Epithelial cell of proximal tubule (primary cell): ENCODE measurements around the gene ECE1. TPM values are rescaled to one million over a fixed set of nuclear protein-coding genes. Genes with fewer than 3 reads are reported as not detected.
A peak's percentile ranks its signal among the peaks of the same experiment; 100 is the strongest.
"Not testable (repeated sequence)": the region's sequence is repeated elsewhere in the genome, so short reads cannot be mapped to it uniquely, and the experiment has no call there.

ENCODE experiments used
- DNase-seq: peaks from one replicate; pipeline ENCODE4 v3.0.0-alpha.2; 2011; ENCODE audit warnings: low read depth
- H3K4me3 ChIP-seq: 2 replicates; pipeline ENCODE4 v1.5.1; 2011; ENCODE audit warnings: low read depth, mild to moderate bottlenecking, low read length
- CTCF ChIP-seq: conservative IDR thresholded peaks from 2 replicates; pipeline ENCODE4 v1.5.1; 2012; ENCODE audit warnings: low read depth, mild to moderate bottlenecking, low read length
- total RNA-seq: library from RNA; depleted of rRNA; stranded (reverse); fragments of >200 nt; gene quantifications from 2 replicates; pipeline ENCODE4 v1.2.3, GENCODE V29; 2015

ECE1 gene
- total RNA-seq, 1 donor from 2014 or later = 115 TPM

- H3K4me3 ChIP-seq = no peak overlapping the region
- TF ChIP-seq CTCF = no peak
- DNase-seq = no peak
Measured at GRCh38 chr1:21291184-21291583, 921 bp upstream of the ECE1 start.

DNA sequence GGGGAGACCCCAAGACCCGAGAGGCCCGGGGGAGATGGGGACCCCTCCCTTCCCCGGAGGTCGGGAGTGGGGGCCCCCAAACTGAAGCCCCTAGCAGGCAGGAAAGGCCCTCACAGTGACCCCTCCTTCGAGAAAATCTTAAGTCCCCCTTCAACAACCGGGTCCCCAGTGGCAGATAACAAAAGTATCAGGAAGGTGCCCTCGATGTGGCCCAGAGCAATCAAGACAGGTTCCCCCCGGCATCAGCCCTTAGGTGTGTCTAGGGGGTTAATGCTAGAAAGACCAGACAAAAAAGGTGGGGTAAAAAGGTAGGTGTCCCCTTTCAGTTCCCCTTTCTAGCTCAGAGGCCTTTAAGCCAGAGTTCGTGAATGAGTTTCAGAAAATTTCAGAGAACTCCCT is 282 bp upstream of the ECE1 start:
- peak overlapping the region; percentile 64 for H3K4me3 ChIP-seq
- DNase-seq = no peak
- TF ChIP-seq CTCF = no peak

- H3K4me3 ChIP-seq = peak overlapping the region; percentile 64
- DNase-seq = no peak
Measured at GRCh38 chr1:21289127-21289526, 1.1 kb downstream of the ECE1 start.

DNA sequence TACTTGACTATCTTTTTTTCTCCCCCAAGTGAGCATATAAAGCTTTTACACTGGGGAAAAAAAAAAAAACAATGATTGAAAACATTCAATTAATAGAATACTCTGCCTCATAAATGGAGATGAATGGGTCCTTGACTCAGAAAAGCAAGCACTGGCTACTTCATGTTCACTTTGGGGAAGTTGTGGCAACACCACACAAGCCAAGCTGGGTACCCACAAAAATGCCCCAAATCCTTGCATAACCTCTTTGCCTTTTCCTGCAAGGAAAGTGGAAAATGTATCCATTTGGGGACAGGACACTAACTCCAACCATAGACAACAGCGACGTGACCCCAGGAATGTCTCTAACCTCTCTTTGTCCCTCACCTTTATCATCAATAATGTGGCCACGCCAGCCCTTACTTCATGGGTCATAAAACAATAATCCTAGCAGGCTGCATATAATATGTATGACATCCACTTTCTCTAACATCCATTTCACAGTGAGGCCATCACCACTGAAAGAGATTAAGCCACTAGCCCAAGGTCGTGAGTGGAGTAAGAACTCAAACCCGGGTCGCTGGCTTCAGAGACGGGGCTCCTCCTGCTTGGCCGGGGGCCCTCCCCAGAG is 2.3 kb downstream of the ECE1 start:
- DNase-seq = no peak
- H3K4me3 ChIP-seq = no peak overlapping the region
- no peak for TF ChIP-seq CTCF

More at GRCh38 chr1:21289127-21289526, 1.1 kb downstream of the ECE1 start:
- TF ChIP-seq CTCF = no peak

GRCh38 chr1:21285386-21285785 is 4.9 kb downstream of the ECE1 start:
- H3K4me3 ChIP-seq = not testable (repeated sequence)

DNA sequence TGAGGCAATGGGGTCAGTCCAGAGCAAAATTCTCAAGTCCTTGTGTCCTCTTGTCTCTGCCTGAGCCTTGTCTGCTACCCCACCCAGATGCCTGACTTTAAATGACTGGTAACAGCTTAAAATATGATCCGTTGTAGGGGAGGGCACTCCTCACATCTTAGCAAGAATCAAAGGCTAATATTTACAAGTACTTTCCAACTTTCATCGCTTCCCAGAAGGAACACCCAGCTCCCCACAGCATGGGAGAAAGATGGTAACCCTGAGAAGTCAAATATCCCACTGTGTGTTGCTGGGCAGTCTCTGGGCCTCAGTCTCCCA is 5.2 kb downstream of the ECE1 start:
- DNase-seq = no peak
- no peak for TF ChIP-seq CTCF
- no peak overlapping the region for H3K4me3 ChIP-seq

More at GRCh38 chr1:21285386-21285785, 4.9 kb downstream of the ECE1 start:
- not testable (repeated sequence) for DNase-seq

DNA sequence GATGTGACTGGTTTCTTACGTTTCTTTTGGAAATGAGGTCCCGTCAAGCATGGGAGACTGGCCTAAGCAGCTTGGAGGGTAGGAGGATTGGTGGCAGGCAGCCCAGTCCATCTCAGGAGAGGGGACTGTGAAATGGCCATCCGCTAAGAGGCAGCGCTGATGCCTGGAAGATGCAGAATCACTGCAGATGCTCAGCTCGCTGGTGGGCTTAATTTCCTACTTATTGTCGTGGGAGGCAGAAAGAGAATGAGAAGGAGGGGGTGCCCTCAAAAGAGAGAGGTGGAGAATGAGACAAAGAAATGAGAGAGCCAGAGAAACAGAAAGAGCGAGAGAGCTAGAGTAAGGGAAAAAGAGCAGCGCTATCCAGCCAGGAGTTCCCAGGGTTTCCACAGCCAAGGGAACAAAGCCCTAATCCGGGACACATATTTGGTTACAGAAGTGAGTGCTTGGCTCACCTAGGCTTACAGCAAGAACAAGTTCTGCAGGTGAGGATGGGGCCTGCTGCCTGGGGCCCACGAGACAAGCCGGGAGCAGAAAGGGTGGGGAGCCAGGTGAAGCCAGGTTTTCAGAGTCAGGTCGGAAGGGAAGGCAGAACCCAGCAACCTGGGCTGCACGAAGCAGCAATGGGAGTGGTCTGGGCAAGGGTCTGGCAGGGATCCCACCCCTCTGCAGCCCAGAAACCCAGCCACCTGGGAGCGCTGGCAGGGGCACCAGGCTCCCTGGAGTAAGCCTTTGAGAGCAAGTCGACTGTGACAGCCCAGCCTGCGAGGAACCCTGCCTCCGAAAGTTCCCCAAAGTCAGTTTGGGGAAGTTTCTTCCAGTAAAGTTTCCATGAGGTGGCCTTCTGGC is 5.8 kb downstream of the ECE1 start:
- no peak for DNase-seq
- no peak overlapping the region for H3K4me3 ChIP-seq
- no peak for TF ChIP-seq CTCF
